Ramos (cell line): ENCODE results near the gene VWA3B.
"Not testable (repeated sequence)": the region's sequence is repeated elsewhere in the genome, so short reads cannot be mapped to it uniquely, and the experiment has no call there.

Experiments used
- in situ Hi-C: fragments of 300-500 bp; cut with MboI; formaldehyde crosslinking; loops from one replicate; pipeline ENCODE4 v1.14.3; 2022; ENCODE audit warnings: low sequenced_read_pairs; ENCODE audit not compliant: unreplicated experiment

Gene VWA3B

GRCh38 chr2:98128556-98129109, 41.7 kb downstream of the VWA3B start:
- in situ Hi-C loops, result no loop called here

GRCh38 chr2:98130073-98130472, 43.1 kb downstream of the VWA3B start:
- in situ Hi-C loops, result not testable (repeated sequence)

GRCh38 chr2:98134172-98135005, 47.4 kb downstream of the VWA3B start:
- in situ Hi-C loops, result no loop called here

- in situ Hi-C loops, result no loop called here
These were observed 50.2 kb downstream of the VWA3B start for GRCh38 chr2:98137196-98137595.

- in situ Hi-C loops, result not testable (repeated sequence)
These were observed 52.0 kb downstream of the VWA3B start for GRCh38 chr2:98138978-98139377.

- in situ Hi-C loops, result no loop called here
These were observed 53.2 kb downstream of the VWA3B start for GRCh38 chr2:98140210-98140609.

GRCh38 chr2:98142106-98142791, 55.3 kb downstream of the VWA3B start:
- in situ Hi-C loops, result no loop called here

- in situ Hi-C loops, result no loop called here
These were observed 58.1 kb downstream of the VWA3B start for GRCh38 chr2:98145070-98145469.

GRCh38 chr2:98147900-98148299, 60.9 kb downstream of the VWA3B start:
- in situ Hi-C loops, result not testable (repeated sequence)

- in situ Hi-C loops, result no loop called here
These were observed 61.8 kb downstream of the VWA3B start for GRCh38 chr2:98148595-98149332.

- in situ Hi-C loops, result no loop called here
These were observed 62.3 kb downstream of the VWA3B start for GRCh38 chr2:98149333-98149697.

GRCh38 chr2:98153481-98153880, 66.5 kb downstream of the VWA3B start:
- in situ Hi-C loops, result no loop called here

- in situ Hi-C loops, result no loop called here
These were observed 68.3 kb downstream of the VWA3B start for GRCh38 chr2:98155291-98155690.

GRCh38 chr2:98155716-98156115, 68.7 kb downstream of the VWA3B start:
- in situ Hi-C loops, result no loop called here

GRCh38 chr2:98156304-98156703, 69.3 kb downstream of the VWA3B start:
- in situ Hi-C loops, result no loop called here

GRCh38 chr2:98157557-98157956, 70.6 kb downstream of the VWA3B start:
- in situ Hi-C loops, result no loop called here

- in situ Hi-C loops, result no loop called here
These were observed 71.3 kb downstream of the VWA3B start for GRCh38 chr2:98158305-98158704.

- in situ Hi-C loops, result no loop called here
These were observed 73.6 kb downstream of the VWA3B start for GRCh38 chr2:98160554-98160953.

GRCh38 chr2:98161186-98161585, 74.2 kb downstream of the VWA3B start:
- in situ Hi-C loops, result no loop called here

GRCh38 chr2:98164256-98164655, 77.3 kb downstream of the VWA3B start:
- in situ Hi-C loops, result no loop called here
